ENCODE data around the gene TTI1.

- TF ChIP-seq POLR2A (IDR thresholded peaks at IDR 0.05; ENCODE audit: low read depth, low read length) (no peak), TAF1 (IDR thresholded peaks at IDR 0.05; ENCODE audit: low read depth, low read length) (no peak), POU2F2 (IDR thresholded peaks at IDR 0.05; ENCODE audit: low read depth, low read length) (no peak), POLR2AphosphoS5 (IDR thresholded peaks at IDR 0.05; ENCODE audit: low read depth, low read length) (no peak), SPI1 (IDR thresholded peaks at IDR 0.05; ENCODE audit: low read depth, low read length) (no peak)
These were observed 31.3 kb downstream of the TTI1 start for GRCh38 chr20:38001981-38002380.
